SU-DHL-6 (cell line): Measurements from ENCODE around the gene RMI1.

Experiments
- H2AFZ ChIP-seq: fragments of 200-600 bp; sonication (generic); 2 replicates; pipeline ENCODE4 v1.6.1; 2014; ENCODE audit warnings: low read depth, mild to moderate bottlenecking, moderate library complexity, mixed read lengths, antibody characterized with exemption, low read length; ENCODE audit not compliant: severe bottlenecking
- H3F3A ChIP-seq: fragments of 200-600 bp; shearing (Covaris generic); 2 replicates; pipeline ENCODE4 v1.6.0; 2016; ENCODE audit warnings: antibody characterized with exemption, mild to moderate bottlenecking; ENCODE audit not compliant: insufficient read depth
- H3K27ac ChIP-seq: fragments of 200-600 bp; sonication (generic); 2 replicates; pipeline ENCODE4 v1.5.1; 2016; ENCODE audit warnings: low read depth, mild to moderate bottlenecking, low read length, moderate library complexity, mixed read lengths
- H3K27me3 ChIP-seq: fragments of 200-600 bp; sonication (generic), shearing (Covaris generic); 2 replicates; pipeline ENCODE4 v1.6.0; 2014; ENCODE audit warnings: mild to moderate bottlenecking, low read length
- H3K36me3 ChIP-seq: fragments of 200-600 bp; sonication (generic); 2 replicates; pipeline ENCODE4 v1.6.1; 2014; ENCODE audit warnings: mild to moderate bottlenecking, low read length, mixed read lengths
- H3K4me2 ChIP-seq: fragments of 300-600, 200-600 bp; shearing (Covaris generic), sonication (generic); 2 replicates; pipeline ENCODE4 v1.6.0; 2014; ENCODE audit warnings: low read length, low read depth, mild to moderate bottlenecking; ENCODE audit not compliant: poor library complexity, severe bottlenecking
- H3K4me3 ChIP-seq: fragments of 200-600 bp; sonication (generic); 2 replicates; pipeline ENCODE4 v1.5.1; 2014; ENCODE audit warnings: antibody characterized with exemption, low read length, mild to moderate bottlenecking, mixed read lengths; ENCODE audit not compliant: insufficient read depth, poor library complexity, severe bottlenecking
- H3K79me2 ChIP-seq: fragments of 200-600 bp; sonication (generic); 2 replicates; pipeline ENCODE4 v1.6.1; 2014; ENCODE audit warnings: mild to moderate bottlenecking, low read length, moderate library complexity; ENCODE audit not compliant: insufficient read depth
- H3K9ac ChIP-seq: fragments of 200-600 bp; sonication (generic); 2 replicates; pipeline ENCODE4 v1.7.0; 2014; ENCODE audit warnings: mild to moderate bottlenecking, low read length
- H3K9me2 ChIP-seq: fragments of 200-600 bp; sonication (generic); replicated peaks from 2 replicates; pipeline ENCODE4 v1.6.1; 2014; ENCODE audit warnings: low read length; ENCODE audit not compliant: insufficient read depth
- H3K9me3 ChIP-seq: fragments of 200-600 bp; sonication (generic); 2 replicates; pipeline ENCODE4 v1.6.1; 2014; ENCODE audit warnings: low read length, mixed read lengths; ENCODE audit not compliant: insufficient read depth
- H4K20me1 ChIP-seq: fragments of 200-600 bp; sonication (generic); 2 replicates; pipeline ENCODE4 v1.6.1; 2014; ENCODE audit warnings: low read depth, mild to moderate bottlenecking, antibody characterized with exemption, low read length, moderate library complexity, mixed read lengths
- CTCF ChIP-seq: fragments of 200-600 bp; sonication (generic); IDR thresholded peaks from one replicate; pipeline ENCODE4 v1.5.1; 2017; ENCODE audit warnings: antibody characterized with exemption, mild to moderate bottlenecking, low read length, moderate library complexity; ENCODE audit not compliant: insufficient read depth, poor library complexity, severe bottlenecking
- EZH2phosphoT487 ChIP-seq: fragments of 200-600 bp; sonication (generic), shearing (Covaris generic); conservative IDR thresholded peaks from 2 replicates; pipeline ENCODE4 v1.6.1; 2018; ENCODE audit warnings: mild to moderate bottlenecking, antibody characterized with exemption, low read length, moderate library complexity, mixed read lengths

The RMI1 gene

GRCh38 chr9:83935276-83935935, 45.2 kb upstream of the RMI1 start:
- Histone ChIP-seq H3K36me3 (no peaks in the 10 kb centered on the region), H3K4me3 (no peak overlapping the region), H3K4me2 (no peak overlapping the region), H3K9me3 (no peaks in the 10 kb centered on the region), H2AFZ (no peak overlapping the region), H3K79me2 (no peaks in the 10 kb centered on the region), H3K27me3 (no peaks in the 10 kb centered on the region), H3K27ac (no peak overlapping the region), H4K20me1 (no peaks in the 10 kb centered on the region), H3K9me2 (no peaks in the 10 kb centered on the region), H3K9ac (no peak overlapping the region), H3F3A (no peaks in the 10 kb centered on the region)
- no peak for TF ChIP-seq CTCF
- no peak for TF ChIP-seq EZH2phosphoT487

GRCh38 chr9:83936523-83936922, 44.1 kb upstream of the RMI1 start:
- Histone ChIP-seq H2AFZ (no peak overlapping the region), H3K9me3 (no peaks in the 10 kb centered on the region), H3K4me2 (no peak overlapping the region), H3F3A (no peaks in the 10 kb centered on the region), H3K9me2 (no peaks in the 10 kb centered on the region), H3K27me3 (no peaks in the 10 kb centered on the region), H4K20me1 (no peaks in the 10 kb centered on the region), H3K9ac (no peak overlapping the region), H3K4me3 (no peak overlapping the region), H3K27ac (no peak overlapping the region), H3K36me3 (no peaks in the 10 kb centered on the region), H3K79me2 (no peaks in the 10 kb centered on the region)
- TF ChIP-seq EZH2phosphoT487 = no peak
- no peak for TF ChIP-seq CTCF

- Histone ChIP-seq H3F3A (no peaks in the 10 kb centered on the region), H3K4me3 (no peak overlapping the region), H3K79me2 (no peaks in the 10 kb centered on the region), H3K9me2 (no peaks in the 10 kb centered on the region), H3K9me3 (no peaks in the 10 kb centered on the region), H2AFZ (no peak overlapping the region), H3K27me3 (no peaks in the 10 kb centered on the region), H3K4me2 (no peak overlapping the region), H3K9ac (no peak overlapping the region), H3K27ac (no peak overlapping the region), H4K20me1 (no peaks in the 10 kb centered on the region), H3K36me3 (no peaks in the 10 kb centered on the region)
- TF ChIP-seq CTCF (no peak), EZH2phosphoT487 (no peak)
Measured at GRCh38 chr9:83937861-83938455, 42.6 kb upstream of the RMI1 start.
